Stimulated activated CD4-positive, alpha-beta T cell treated with anti-CD3 and anti-CD28 coated beads, TNF-alpha, amount 100 ng/mL, for 48 hours (primary cell): ENCODE data around the gene BEST3.
A peak's percentile ranks its signal among the peaks of the same experiment; 100 is the strongest.

Experiments used
- DNase-seq, 3 donors: peaks; one replicate each; pipeline ENCODE4 v3.0.0-alpha.2; 2020; ENCODE audit warnings: low read depth in 3 of 3

The BEST3 gene

GRCh38 chr12:69698769-69699540, at the start of gene BEST3:
BEST3 (minus strand) TSS chr12:69699303; CDS start chr12:69697798, 1,505 bp downstream.
- no peak for DNase-seq

- no peak for DNase-seq
Observed at GRCh38 chr12:69744109-69744508, 45.0 kb upstream of the BEST3 start.

DNA sequence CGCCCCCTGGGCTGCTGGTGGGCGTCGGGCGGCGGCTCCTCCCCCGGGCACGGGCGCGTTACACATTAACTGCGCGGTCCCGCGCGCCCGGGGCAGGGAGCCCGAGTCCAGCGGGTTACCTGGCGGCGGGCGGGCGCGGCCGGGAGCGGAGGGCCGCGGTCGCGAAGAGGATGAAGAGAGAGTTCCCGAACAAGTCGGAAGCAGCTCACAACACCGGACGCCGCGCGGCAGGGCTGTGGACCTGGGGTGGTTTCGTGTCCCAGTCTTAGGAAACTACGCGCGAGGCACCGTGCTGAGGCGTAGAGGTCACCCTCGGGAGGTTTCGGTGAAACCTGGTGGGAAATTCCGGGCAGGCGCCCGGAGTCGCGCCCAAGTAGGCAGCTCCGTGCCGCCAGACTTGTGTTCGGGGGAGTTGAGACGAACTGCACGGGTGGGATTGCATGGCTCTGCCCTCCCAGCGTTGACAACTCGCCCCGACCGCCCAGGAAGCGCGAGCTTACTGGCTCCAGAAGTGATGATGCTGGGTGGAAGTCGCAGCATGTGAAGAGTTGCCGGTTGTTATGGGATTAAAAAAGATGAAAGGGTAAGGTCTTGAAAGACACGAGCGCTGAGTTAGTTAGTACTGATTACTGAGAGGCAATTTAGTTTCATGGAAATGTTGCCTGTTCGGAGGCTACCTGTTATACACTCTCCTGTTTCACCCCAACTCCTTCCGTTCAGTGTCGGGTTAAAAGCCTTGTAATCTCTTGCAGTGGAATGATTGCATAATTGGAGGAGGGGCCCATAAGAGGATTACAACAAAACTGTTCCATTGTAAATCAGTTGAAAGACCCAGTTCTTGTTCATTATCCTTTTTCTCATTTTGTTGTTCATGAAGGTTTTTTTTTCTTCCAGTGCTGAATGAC, 40.4 kb upstream of the BEST3 start:
- peak; percentile 15 to 34 (median 26) for DNase-seq

- peak; percentile 86 to 95 (median 87) for DNase-seq
Observed at GRCh38 chr12:69738351-69739286, 39.5 kb upstream of the BEST3 start, which contains the start of gene RAB3IP. RAB3IP (plus strand) TSS chr12:69738860; CDS start chr12:69755409, 16,549 bp downstream.

- DNase-seq, result no peak
Observed at GRCh38 chr12:69733638-69734037, 34.5 kb upstream of the BEST3 start.

- no peak for DNase-seq
Observed at GRCh38 chr12:69732088-69732487, 33.0 kb upstream of the BEST3 start.

DNA sequence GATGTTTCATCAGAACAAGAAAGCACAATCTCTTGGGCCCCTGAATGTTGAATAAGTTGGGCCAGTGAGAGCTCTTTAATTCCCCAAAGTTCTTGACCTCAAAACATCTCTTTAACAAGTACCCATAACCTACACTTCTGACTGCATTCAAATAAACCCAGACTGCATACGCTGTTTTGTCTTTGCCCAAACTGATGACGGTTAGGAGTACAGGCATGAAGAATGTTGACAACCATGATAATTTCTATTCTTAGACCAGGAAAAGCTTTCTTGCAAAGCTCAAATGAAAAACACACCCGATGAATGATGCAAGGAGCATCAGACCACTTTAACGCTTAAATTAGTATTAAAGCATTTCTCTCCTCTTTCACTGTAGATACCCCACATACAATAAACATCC, 27.8 kb upstream of the BEST3 start:
- DNase-seq, result no peak

DNA sequence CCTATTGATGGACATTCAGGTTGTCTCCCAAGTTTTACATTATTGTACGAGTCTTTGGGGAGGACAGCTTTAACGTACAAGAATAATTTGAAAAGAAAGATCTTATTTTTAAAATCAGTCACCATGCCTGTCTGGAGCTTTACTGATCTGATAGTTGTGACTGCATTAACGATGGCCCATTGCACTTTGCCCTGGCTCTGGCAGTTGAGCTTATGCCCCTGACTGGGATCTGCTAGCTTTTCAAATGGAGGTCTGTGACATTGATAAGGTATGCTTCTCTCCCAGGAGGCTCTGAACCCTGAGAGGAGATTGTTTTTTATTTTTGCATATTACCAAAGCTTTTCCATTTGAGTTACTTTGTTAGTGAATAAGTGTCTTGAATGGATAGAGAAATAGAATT, 21.6 kb upstream of the BEST3 start:
- no peak for DNase-seq

GRCh38 chr12:69719336-69720316, 20.5 kb upstream of the BEST3 start:
- DNase-seq, result no peak

DNA sequence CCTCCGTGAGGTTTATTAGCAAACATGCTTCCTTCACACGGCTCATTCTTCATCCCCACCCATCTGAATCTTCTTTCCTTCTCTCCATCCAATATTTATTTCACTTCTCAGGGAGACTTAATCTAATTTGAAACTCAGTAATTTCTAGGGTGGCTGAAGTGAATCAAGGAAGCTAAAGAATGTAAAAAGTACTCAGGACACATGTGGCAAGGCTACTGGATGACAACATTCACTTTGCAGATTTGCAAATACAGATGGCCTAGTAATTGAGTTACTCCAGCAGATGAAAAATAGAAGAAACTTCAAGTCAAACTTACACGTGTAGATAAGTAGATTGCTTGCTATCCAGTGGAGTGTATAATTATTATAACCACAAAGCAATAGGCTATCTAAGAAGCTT, 15.4 kb upstream of the BEST3 start:
- DNase-seq, result no peak

DNA sequence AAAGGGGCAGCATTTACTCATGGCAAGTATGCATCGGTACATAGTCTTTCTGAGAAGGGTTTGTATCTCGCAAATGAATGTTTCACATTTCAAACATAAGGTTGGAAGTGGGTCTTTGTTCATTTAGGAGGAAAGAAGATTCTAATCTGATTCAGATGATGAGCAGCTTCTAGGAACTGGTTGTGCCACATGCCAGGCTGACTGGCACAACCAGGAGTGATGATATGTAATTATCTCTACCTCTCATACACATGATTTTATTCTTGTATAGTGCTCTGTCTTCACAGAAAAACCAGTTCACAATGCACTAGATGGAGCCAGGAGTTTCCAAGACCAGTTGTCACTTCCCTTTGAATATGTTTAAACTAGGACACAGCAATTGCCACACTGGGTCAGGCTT, 13.7 kb upstream of the BEST3 start:
- no peak for DNase-seq

DNA sequence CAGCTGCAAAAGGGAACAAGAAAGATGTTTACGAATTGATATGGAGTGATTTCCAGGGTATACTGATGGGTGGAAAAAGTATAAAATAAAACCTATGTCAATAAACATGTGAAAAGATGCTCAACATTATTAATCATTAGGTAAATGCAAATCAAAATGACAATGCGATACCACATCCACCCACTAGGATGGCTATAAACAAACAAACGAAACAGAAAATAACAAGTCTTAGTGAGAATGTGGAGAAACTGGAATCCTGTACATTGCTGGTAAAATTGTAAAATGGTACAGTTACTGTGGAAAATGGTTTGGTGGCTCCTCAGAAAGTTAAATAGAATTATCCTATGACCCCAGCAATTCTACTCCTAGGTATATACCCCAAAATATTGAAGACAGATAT, 9.5 kb upstream of the BEST3 start:
- DNase-seq, result no peak

DNA sequence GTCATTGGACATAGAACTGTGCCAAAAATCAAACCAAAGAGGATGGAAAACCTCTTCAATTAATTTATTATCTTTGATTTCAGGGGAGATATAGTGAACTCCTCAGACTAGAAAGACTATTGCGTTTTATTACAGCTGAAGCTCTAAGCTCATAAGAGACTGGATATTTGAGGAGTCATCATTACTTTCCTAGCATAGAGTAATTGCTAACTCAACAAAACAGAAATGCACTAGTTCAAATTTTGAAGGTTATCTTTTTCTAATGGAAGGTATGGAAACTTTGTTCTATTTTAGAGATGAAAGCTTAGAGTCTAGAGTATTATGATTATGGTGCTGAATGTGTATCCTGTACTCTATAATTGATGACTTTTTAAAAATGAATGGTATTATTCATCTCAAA, 5.3 kb upstream of the BEST3 start:
- DNase-seq, result no peak

DNA sequence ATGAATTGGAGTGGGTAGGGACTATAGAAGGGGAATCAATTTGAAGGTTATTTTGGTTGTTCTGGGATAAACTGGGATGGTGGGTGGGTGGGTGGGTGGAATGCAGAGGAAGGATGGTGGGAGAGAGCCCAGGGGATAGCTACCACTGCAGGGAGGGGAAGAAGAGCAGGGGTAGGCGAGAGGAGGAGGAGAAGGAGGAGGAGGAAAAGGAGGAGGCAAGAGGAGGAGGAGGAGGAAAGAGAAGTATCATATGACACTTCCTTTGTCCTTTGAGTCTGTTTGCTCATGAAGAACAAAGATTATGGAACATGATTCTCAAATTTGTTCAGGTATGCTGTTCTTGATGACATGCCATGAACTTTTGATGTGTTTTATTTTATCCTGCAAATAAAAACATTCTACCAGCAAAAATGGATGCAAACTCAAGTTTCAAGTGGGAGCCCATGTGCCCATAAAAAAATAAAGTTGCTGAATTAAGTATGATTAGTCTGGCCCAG, 4.1 kb upstream of the BEST3 start:
- DNase-seq, result no peak

- no peak for DNase-seq
Observed at GRCh38 chr12:69701826-69702225, 2.7 kb upstream of the BEST3 start.

DNA sequence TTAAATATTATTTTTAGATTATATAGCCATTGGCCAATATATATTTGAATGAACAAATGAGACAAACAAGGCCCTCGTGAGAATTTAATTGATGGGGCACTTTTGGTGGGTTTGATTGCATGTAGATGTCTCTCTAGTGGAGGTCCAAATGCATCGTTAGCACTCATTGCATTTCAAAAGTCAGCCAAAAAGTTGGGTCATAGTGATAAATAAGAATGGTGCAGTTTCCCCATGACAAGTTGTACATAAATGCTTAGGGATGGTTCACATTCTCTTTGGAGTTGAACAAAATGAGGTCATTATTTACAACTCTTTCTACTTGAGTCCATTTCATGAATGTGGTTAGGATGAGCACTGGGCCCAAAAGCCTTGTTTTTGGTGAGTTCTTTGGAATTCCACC, 1.0 kb downstream of the BEST3 start:
- DNase-seq, result no peak

GRCh38 chr12:69694123-69694522, 5.0 kb downstream of the BEST3 start:
- DNase-seq, result no peak

DNA sequence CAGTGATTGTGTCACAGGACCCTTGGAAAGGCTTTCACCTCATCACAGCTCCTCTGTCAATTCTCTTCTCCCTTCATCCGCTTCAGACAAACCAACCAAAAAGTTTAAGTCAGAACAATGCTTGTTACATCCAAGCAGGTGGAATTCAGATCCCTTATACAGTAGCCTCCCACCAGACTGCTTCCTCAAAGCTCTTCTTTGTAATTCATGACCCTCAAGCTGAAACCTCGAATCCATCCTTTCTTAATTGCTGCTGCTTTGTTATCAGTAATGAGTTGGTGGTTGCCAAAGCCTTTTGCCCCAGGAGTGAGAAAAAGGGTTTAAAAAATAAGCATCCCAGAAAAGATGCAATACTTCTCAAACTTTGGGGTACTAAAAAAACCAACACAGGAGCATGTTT, 9.5 kb downstream of the BEST3 start:
- no peak for DNase-seq

DNA sequence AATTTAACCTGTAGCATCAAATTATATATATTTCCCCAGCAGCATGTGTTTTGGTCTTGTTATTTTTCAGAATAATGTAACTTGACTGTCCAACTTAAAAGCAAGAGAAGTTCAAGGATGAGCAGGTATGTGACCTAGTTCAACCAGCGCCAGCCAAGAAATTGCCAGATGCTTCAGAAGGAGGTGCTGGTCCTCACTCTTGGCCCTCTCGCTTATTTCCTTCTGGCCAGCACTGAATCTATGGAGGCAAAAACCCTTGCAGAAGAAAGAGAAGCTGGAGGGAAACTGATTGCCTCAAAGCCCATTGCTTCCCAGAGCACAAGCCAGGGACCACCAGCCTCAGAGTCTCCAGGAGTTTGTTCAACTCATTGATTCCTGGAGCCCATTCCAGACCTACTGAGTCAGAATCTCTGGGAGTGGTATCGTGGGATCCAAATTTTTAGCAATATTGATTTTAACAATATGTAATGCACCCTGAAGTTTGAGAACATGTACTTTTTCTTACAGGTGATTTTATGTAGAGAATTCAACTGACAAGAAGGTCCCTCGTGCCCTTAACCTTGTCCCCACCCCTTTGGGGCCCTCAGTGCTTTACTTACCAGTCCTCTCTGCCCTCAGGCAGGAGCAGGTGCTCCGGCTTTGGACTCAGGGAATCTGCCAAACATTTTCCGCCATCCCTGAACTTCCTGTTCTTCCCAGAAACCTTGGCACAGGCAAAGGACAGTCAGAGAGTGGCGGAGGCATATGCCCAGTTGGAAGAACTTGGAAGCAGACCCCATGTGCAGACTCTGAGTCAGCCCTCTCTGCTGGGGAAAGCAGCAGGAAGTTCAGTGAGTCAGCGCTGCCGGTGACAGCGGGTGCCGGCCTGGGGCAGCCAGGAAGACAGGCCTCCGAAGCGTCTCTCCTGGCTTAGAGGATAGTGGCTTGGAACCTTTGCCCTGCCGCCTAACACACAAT, 10.4 kb downstream of the BEST3 start:
- peak in 1 of 3 donors; percentile 4 for DNase-seq
